PC-9 (cell line): ENCODE measurements around the gene TMCC2. TPM values are rescaled to one million over a fixed set of nuclear protein-coding genes. Genes with fewer than 3 reads are reported as not detected.

Experiments used
- BruUV-seq: library from RNA; stranded (reverse); fragments of 400-500 nt; replicated peaks from 2 replicates; lab custom pipeline; 2021; lab: Mats Ljungman, UMichigan
- CTCF ChIA-PET: fragments of 300-600 bp; sonication (Branson Sonifier 250); formaldehyde crosslinking; loops from one replicate; lab custom pipeline; 2022; ENCODE audit warnings: antibody characterized with exemption; lab: Charles Lee
- POLR2A ChIA-PET: fragments of 300-600 bp; sonication (Branson Sonifier 250); formaldehyde crosslinking; loops from one replicate; lab custom pipeline; 2022; ENCODE audit warnings: antibody characterized with exemption; ENCODE audit not compliant: unreplicated experiment; lab: Charles Lee
- DNase-seq, 2 experiments: peaks; one replicate each; pipeline versions ENCODE4 v3.0.0 to v3.0.0-alpha.2; 2015 to 2022; ENCODE audit warnings: mixed read lengths in 1 of 2
- H2AFZ ChIP-seq: fragments of 200-600 bp; sonication (generic); 2 replicates; pipeline ENCODE4 v1.8.1; 2017; ENCODE audit warnings: antibody characterized with exemption
- H3F3A ChIP-seq: fragments of 200-600 bp; sonication (generic); 2 replicates; pipeline ENCODE4 v1.8.1; 2017; ENCODE audit warnings: antibody characterized with exemption, mild to moderate bottlenecking, low read depth; ENCODE audit not compliant: insufficient read depth
- H3K27ac ChIP-seq: fragments of 200-600 bp; sonication (generic); 2 replicates; pipeline ENCODE4 v1.6.1; 2016; ENCODE audit warnings: mixed run types
- H3K27me3 ChIP-seq: fragments of 200-600 bp; sonication (generic); 2 replicates; pipeline ENCODE4 v1.6.1; 2016; ENCODE audit warnings: low read depth, mixed run types; ENCODE audit not compliant: insufficient read depth
- H3K36me3 ChIP-seq: fragments of 200-600 bp; sonication (generic); 2 replicates; pipeline ENCODE4 v1.6.1; 2016; ENCODE audit warnings: low read depth, mixed run types
- H3K4me1 ChIP-seq: fragments of 200-600 bp; sonication (generic); replicated peaks from 2 replicates; pipeline ENCODE4 v1.6.1; 2016; ENCODE audit warnings: mixed run types; ENCODE audit not compliant: insufficient read depth
- H3K4me2 ChIP-seq: fragments of 200-600 bp; sonication (generic); 2 replicates; pipeline ENCODE4 v1.6.1; 2017; ENCODE audit warnings: mixed run types
- H3K4me3 ChIP-seq: fragments of 200-600 bp; sonication (generic); 2 replicates; pipeline ENCODE4 v1.6.1; 2016; ENCODE audit warnings: mixed run types
- H3K79me2 ChIP-seq: fragments of 200-600 bp; sonication (generic); 2 replicates; pipeline ENCODE4 v1.6.1; 2017; ENCODE audit warnings: low read depth, mixed run types
- H3K9me2 ChIP-seq: fragments of 200-600 bp; sonication (generic); 2 replicates; pipeline ENCODE4 v1.8.1; 2017; ENCODE audit warnings: mild to moderate bottlenecking; ENCODE audit not compliant: insufficient read depth
- H3K9me3 ChIP-seq: fragments of 200-600 bp; sonication (generic); 2 replicates; pipeline ENCODE4 v1.8.1; 2016; ENCODE audit warnings: low read depth; ENCODE audit not compliant: insufficient read depth
- H4K20me1 ChIP-seq: fragments of 200-600 bp; sonication (generic); 2 replicates; pipeline ENCODE4 v1.8.1; 2017; ENCODE audit not compliant: insufficient read depth
- EZH2 ChIP-seq: fragments of 200-600 bp; sonication (generic); IDR thresholded peaks from 2 replicates; pipeline ENCODE4 v1.8.0; 2017; ENCODE audit warnings: antibody characterized with exemption, low read depth
- intact Hi-C: fragments of 100-400 bp; cut with micrococcal nuclease; formaldehyde crosslinking; loops from one replicate; pipeline ENCODE4 v1.10.0; 2022; ENCODE audit not compliant: unreplicated experiment
- total RNA-seq: library from RNA; stranded (reverse); gene quantifications from 2 replicates; pipeline ENCODE4 v1.2.3, GENCODE V29; 2021
- TF ChIP-seq, protein P1 (sequence below): fragments of 200-600 bp; sonication (generic); conservative IDR thresholded peaks from 2 replicates; pipeline ENCODE4 v1.6.1; 2017; ENCODE audit warnings: mixed run types, antibody characterized with exemption, mild to moderate bottlenecking, moderate library complexity

Gene TMCC2
- total RNA-seq, 1 experiment from 2014 or later = 0.79 TPM

DNA sequence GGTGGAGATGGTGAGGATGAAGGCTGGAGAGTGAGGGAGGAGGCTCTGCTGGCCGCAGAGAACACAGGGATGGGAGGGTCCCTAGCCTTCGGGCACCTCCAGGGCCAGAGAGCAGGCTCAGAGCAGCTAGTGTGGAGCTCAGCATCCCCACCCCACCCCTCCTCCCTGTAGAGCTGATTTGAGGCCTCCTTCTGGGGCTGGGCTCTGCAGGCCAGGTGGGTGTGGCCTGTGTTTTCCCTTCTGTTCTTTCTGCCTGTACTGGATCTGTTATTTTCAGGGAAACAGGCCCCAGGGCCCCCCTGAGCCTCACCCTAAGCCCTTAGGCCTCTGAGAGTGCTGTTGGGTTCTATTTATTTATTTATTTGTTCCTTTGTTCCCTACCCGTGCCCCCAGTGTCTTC is 44.8 kb downstream of the TMCC2 start:
- ChIA-PET CTCF (interaction anchor here (0.7 to 2.1 kb wide), 3 partner anchors 49 to 214 kb away, joined by 4 to 6 read pairs (median 5); partner anchors contain the start of gene NUAK2), POLR2A (no interaction called here)
- TF ChIP-seq EZH2 = no peak
- TF ChIP-seq, protein P1, sequence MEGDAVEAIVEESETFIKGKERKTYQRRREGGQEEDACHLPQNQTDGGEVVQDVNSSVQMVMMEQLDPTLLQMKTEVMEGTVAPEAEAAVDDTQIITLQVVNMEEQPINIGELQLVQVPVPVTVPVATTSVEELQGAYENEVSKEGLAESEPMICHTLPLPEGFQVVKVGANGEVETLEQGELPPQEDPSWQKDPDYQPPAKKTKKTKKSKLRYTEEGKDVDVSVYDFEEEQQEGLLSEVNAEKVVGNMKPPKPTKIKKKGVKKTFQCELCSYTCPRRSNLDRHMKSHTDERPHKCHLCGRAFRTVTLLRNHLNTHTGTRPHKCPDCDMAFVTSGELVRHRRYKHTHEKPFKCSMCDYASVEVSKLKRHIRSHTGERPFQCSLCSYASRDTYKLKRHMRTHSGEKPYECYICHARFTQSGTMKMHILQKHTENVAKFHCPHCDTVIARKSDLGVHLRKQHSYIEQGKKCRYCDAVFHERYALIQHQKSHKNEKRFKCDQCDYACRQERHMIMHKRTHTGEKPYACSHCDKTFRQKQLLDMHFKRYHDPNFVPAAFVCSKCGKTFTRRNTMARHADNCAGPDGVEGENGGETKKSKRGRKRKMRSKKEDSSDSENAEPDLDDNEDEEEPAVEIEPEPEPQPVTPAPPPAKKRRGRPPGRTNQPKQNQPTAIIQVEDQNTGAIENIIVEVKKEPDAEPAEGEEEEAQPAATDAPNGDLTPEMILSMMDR = no peak
- BruUV-seq = no TSS peak
- no peak overlapping the region for H3K4me2 ChIP-seq
- intact Hi-C loops = no loop called here
- H2AFZ ChIP-seq = no peak overlapping the region
- H3K4me3 ChIP-seq = no peak overlapping the region
- peaks cover 5% of the 10 kb centered on the region for H3K4me1 ChIP-seq
- H3K27me3 ChIP-seq = no peaks in the 10 kb centered on the region
- H3K9me2 ChIP-seq = no peaks in the 10 kb centered on the region
- no peaks in the 10 kb centered on the region for H3F3A ChIP-seq
- H3K36me3 ChIP-seq = no peaks in the 10 kb centered on the region
- no peaks in the 10 kb centered on the region for H3K9me3 ChIP-seq
- no peaks in the 10 kb centered on the region for H4K20me1 ChIP-seq
- DNase-seq = no peak
- H3K79me2 ChIP-seq = no peaks in the 10 kb centered on the region
- no peak overlapping the region for H3K27ac ChIP-seq

DNA sequence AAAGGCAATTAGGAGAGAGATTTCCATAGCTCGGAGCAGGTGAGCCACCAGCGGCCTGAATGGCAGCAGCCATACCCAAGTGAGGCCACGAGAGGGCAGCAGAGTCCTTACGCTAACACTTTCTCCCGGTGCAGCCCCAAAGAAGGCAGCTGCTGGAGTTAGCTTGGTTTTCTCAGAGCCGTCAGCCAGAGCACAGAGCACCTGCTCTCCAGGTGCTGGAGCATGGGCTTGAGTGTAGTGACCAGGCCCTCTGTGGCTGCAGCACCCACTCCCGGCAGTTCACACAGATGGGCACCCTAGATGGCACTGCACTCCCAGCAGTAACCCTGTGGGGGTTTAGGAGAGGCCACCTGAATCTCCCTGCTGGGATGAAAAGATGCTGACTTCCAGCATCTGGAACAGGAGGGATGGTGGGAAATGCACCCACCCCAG is 45.8 kb downstream of the TMCC2 start:
- Histone ChIP-seq H2AFZ (no peak overlapping the region), H3K27me3 (no peaks in the 10 kb centered on the region), H3K4me2 (no peak overlapping the region), H3K36me3 (no peaks in the 10 kb centered on the region), H3K4me3 (no peak overlapping the region), H3F3A (no peaks in the 10 kb centered on the region), H3K27ac (no peak overlapping the region), H3K4me1 (peaks cover 5% of the 10 kb centered on the region), H4K20me1 (no peaks in the 10 kb centered on the region), H3K9me3 (no peaks in the 10 kb centered on the region), H3K79me2 (no peaks in the 10 kb centered on the region), H3K9me2 (no peaks in the 10 kb centered on the region)
- POLR2A ChIA-PET = interaction anchor here (0.6 kb wide), 2 partner anchors 27 to 217 kb away, joined by 6 to 8 read pairs; no protein-coding TSS in a partner anchor
- intact Hi-C loops = loop anchor here (1.0 kb wide), 5 partner anchors 48 to 251 kb away; partner anchors contain the start of gene NUAK2
- DNase-seq = peak; percentile 67 to 83
- BruUV-seq = no TSS peak
- CTCF ChIA-PET = interaction anchor here (0.6 to 3.5 kb wide), 19 partner anchors 11 to 251 kb away, joined by 3 to 69 read pairs (median 5); partner anchors contain the start of gene NUAK2
- no peak for TF ChIP-seq EZH2
- TF ChIP-seq, protein P1 = peak; percentile 97

DNA sequence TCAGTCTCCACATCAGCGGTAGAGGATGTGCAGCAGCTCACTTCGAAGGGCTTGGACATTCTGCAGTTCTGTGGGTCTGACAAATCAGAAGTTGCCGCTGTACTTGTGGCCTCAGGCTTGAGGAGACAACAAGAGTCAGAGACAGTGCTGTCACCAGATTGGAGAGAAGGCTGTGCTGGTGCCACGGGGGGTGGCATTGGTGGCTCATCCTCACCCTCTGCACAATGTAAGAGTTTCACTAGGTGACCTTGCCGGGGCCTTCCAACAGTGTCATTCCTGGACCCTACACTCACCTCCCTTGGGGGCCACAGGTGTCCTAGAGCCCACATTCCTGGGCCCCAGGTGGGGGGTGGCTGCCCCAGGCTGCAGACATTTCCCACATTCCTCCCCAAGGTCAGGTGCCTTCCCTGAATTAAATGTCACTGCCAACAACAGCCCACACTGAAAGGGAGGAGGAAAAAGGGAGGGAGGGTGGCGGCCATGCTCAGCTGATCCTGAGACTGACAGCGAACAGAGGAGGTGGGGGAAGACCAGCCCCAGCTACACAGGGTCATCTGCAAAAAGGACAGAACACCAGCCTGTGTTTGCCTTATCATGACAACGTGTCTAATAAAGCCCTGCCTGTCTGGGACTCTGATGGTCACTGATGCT is 46.4 kb downstream of the TMCC2 start:
- Histone ChIP-seq H3K4me1 (peaks cover 5% of the 10 kb centered on the region), H3K79me2 (no peaks in the 10 kb centered on the region), H3K27me3 (no peaks in the 10 kb centered on the region), H3K9me2 (no peaks in the 10 kb centered on the region), H3K27ac (no peak overlapping the region), H3K9me3 (no peaks in the 10 kb centered on the region), H3K4me2 (no peak overlapping the region), H2AFZ (no peak overlapping the region), H3K4me3 (no peak overlapping the region), H3K36me3 (no peaks in the 10 kb centered on the region), H3F3A (no peaks in the 10 kb centered on the region), H4K20me1 (no peaks in the 10 kb centered on the region)
- no TSS peak for BruUV-seq
- intact Hi-C loops = loop anchor here (1.0 kb wide), 1 partner anchor 27 kb away; no protein-coding TSS in a partner anchor
- DNase-seq = peak in 1 of 2 experiments; percentile 55
- TF ChIP-seq, protein P1 = no peak
- TF ChIP-seq EZH2 = no peak
- ChIA-PET POLR2A (no interaction called here), CTCF (interaction anchor here (0.6 to 3.5 kb wide), 17 partner anchors 15 to 250 kb away, joined by 3 to 69 read pairs (median 5); partner anchors contain the start of gene NUAK2)
